ENCODE results near the gene ZNF662. TPM values are rescaled to one million over a fixed set of nuclear protein-coding genes. Genes with fewer than 3 reads are reported as not detected.

The ZNF662 gene
- total and polyA plus RNA-seq, 9 donors = 10.5 to 19.8 (median 14.8) TPM

- no peaks in the 10 kb centered on the region for H3K9me3 ChIP-seq (replicated peaks; ENCODE audit: control insufficient read depth, low read depth, low read length)
- no peak for DNase-seq
- no CpG with 5 or more reads among the region's 1 CpG for WGBS (ENCODE audit: insufficient coverage)
- peaks cover 4% of the 10 kb centered on the region for H3K27me3 ChIP-seq (ENCODE audit: control insufficient read depth, insufficient read depth, low read length)
- no peaks in the 10 kb centered on the region for H3K36me3 ChIP-seq (ENCODE audit: control insufficient read depth, insufficient read depth, low read length)
- no peak overlapping the region for H3K27ac ChIP-seq (ENCODE audit: low read length)
- H3K4me3 ChIP-seq (ENCODE audit: low read length) = no peak overlapping the region
- peaks cover 2% of the 10 kb centered on the region for H3K4me1 ChIP-seq (ENCODE audit: control insufficient read depth, insufficient read depth, low read length)
Observed at GRCh38 chr3:42886294-42886822, 19.6 kb upstream of the ZNF662 start.

GRCh38 chr3:42887084-42887483 is 18.9 kb upstream of the ZNF662 start:
- 93% methylated on average over 2 of the region's 3 CpGs for WGBS (ENCODE audit: insufficient coverage)
- DNase-seq = no peak

GRCh38 chr3:42891042-42891441 is 14.9 kb upstream of the ZNF662 start:
- WGBS (ENCODE audit: insufficient coverage) = no CpG with 5 or more reads among the region's 2 CpGs
- no peak for DNase-seq
- H3K27me3 ChIP-seq (ENCODE audit: control insufficient read depth, insufficient read depth, low read length) = peaks cover 2% of the 10 kb centered on the region
- H3K27ac ChIP-seq (ENCODE audit: low read length) = no peak overlapping the region
- no peak overlapping the region for H3K4me3 ChIP-seq (ENCODE audit: low read length)
- no peaks in the 10 kb centered on the region for H3K4me1 ChIP-seq (ENCODE audit: control insufficient read depth, insufficient read depth, low read length)
- H3K9me3 ChIP-seq (replicated peaks; ENCODE audit: control insufficient read depth, low read depth, low read length) = no peaks in the 10 kb centered on the region
- no peaks in the 10 kb centered on the region for H3K36me3 ChIP-seq (ENCODE audit: control insufficient read depth, insufficient read depth, low read length)

More at GRCh38 chr3:42887084-42887483, 18.9 kb upstream of the ZNF662 start:
- peaks cover 4% of the 10 kb centered on the region for H3K27me3 ChIP-seq (ENCODE audit: control insufficient read depth, insufficient read depth, low read length)
- no peaks in the 10 kb centered on the region for H3K4me1 ChIP-seq (ENCODE audit: control insufficient read depth, insufficient read depth, low read length)
- H3K4me3 ChIP-seq (ENCODE audit: low read length) = no peak overlapping the region
- no peaks in the 10 kb centered on the region for H3K36me3 ChIP-seq (ENCODE audit: control insufficient read depth, insufficient read depth, low read length)
- H3K27ac ChIP-seq (ENCODE audit: low read length) = no peak overlapping the region
- no peaks in the 10 kb centered on the region for H3K9me3 ChIP-seq (replicated peaks; ENCODE audit: control insufficient read depth, low read depth, low read length)

GRCh38 chr3:42892169-42892568 is 13.8 kb upstream of the ZNF662 start:
- H3K27me3 ChIP-seq (ENCODE audit: control insufficient read depth, insufficient read depth, low read length) = peaks cover 2% of the 10 kb centered on the region
- no peaks in the 10 kb centered on the region for H3K4me1 ChIP-seq (ENCODE audit: control insufficient read depth, insufficient read depth, low read length)
- 86% methylated on average over 1 of the region's 1 CpG for WGBS (ENCODE audit: insufficient coverage)
- no peak for DNase-seq
- H3K9me3 ChIP-seq (replicated peaks; ENCODE audit: control insufficient read depth, low read depth, low read length) = no peaks in the 10 kb centered on the region
- H3K36me3 ChIP-seq (ENCODE audit: control insufficient read depth, insufficient read depth, low read length) = no peaks in the 10 kb centered on the region
- no peak overlapping the region for H3K4me3 ChIP-seq (ENCODE audit: low read length)
- H3K27ac ChIP-seq (ENCODE audit: low read length) = no peak overlapping the region

- Histone ChIP-seq H3K27me3 (ENCODE audit: control insufficient read depth, insufficient read depth, low read length) (no peaks in the 10 kb centered on the region), H3K27ac (ENCODE audit: low read length) (no peak overlapping the region), H3K9me3 (replicated peaks; ENCODE audit: control insufficient read depth, low read depth, low read length) (no peaks in the 10 kb centered on the region), H3K4me1 (ENCODE audit: control insufficient read depth, insufficient read depth, low read length) (no peaks in the 10 kb centered on the region), H3K4me3 (ENCODE audit: low read length) (no peak overlapping the region), H3K36me3 (ENCODE audit: control insufficient read depth, insufficient read depth, low read length) (no peaks in the 10 kb centered on the region)
- no peak for DNase-seq
- WGBS (ENCODE audit: insufficient coverage) = no CpG with 5 or more reads among the region's 1 CpG
Observed at GRCh38 chr3:42892807-42893206, 13.1 kb upstream of the ZNF662 start.

- no peak for DNase-seq
- Histone ChIP-seq H3K4me3 (ENCODE audit: low read length) (no peak overlapping the region), H3K27ac (ENCODE audit: low read length) (no peak overlapping the region), H3K36me3 (ENCODE audit: control insufficient read depth, insufficient read depth, low read length) (no peaks in the 10 kb centered on the region), H3K4me1 (ENCODE audit: control insufficient read depth, insufficient read depth, low read length) (no peaks in the 10 kb centered on the region), H3K27me3 (ENCODE audit: control insufficient read depth, insufficient read depth, low read length) (no peaks in the 10 kb centered on the region), H3K9me3 (replicated peaks; ENCODE audit: control insufficient read depth, low read depth, low read length) (no peaks in the 10 kb centered on the region)
- 80% methylated on average over 2 of the region's 3 CpGs for WGBS (ENCODE audit: insufficient coverage)
Observed at GRCh38 chr3:42894698-42895579, 11.0 kb upstream of the ZNF662 start.

GRCh38 chr3:42895580-42895868 is 10.4 kb upstream of the ZNF662 start:
- no peak for DNase-seq
- Histone ChIP-seq H3K4me1 (ENCODE audit: control insufficient read depth, insufficient read depth, low read length) (no peaks in the 10 kb centered on the region), H3K36me3 (ENCODE audit: control insufficient read depth, insufficient read depth, low read length) (no peaks in the 10 kb centered on the region), H3K4me3 (ENCODE audit: low read length) (no peak overlapping the region), H3K27ac (ENCODE audit: low read length) (no peak overlapping the region), H3K9me3 (replicated peaks; ENCODE audit: control insufficient read depth, low read depth, low read length) (no peaks in the 10 kb centered on the region), H3K27me3 (ENCODE audit: control insufficient read depth, insufficient read depth, low read length) (no peaks in the 10 kb centered on the region)

- Histone ChIP-seq H3K4me3 (ENCODE audit: low read length) (no peak overlapping the region), H3K9me3 (replicated peaks; ENCODE audit: control insufficient read depth, low read depth, low read length) (no peaks in the 10 kb centered on the region), H3K27ac (ENCODE audit: low read length) (no peak overlapping the region), H3K36me3 (ENCODE audit: control insufficient read depth, insufficient read depth, low read length) (no peaks in the 10 kb centered on the region), H3K4me1 (ENCODE audit: control insufficient read depth, insufficient read depth, low read length) (no peaks in the 10 kb centered on the region), H3K27me3 (ENCODE audit: control insufficient read depth, insufficient read depth, low read length) (no peaks in the 10 kb centered on the region)
- no peak for DNase-seq
Observed at GRCh38 chr3:42898896-42899675, 6.9 kb upstream of the ZNF662 start.

GRCh38 chr3:42900226-42901072 is 5.5 kb upstream of the ZNF662 start:
- WGBS (ENCODE audit: insufficient coverage) = 47% methylated on average over 4 of the region's 8 CpGs
- no peaks in the 10 kb centered on the region for H3K36me3 ChIP-seq (ENCODE audit: control insufficient read depth, insufficient read depth, low read length)
- no peak overlapping the region for H3K4me3 ChIP-seq (ENCODE audit: low read length)
- no peak for DNase-seq
- H3K27me3 ChIP-seq (ENCODE audit: control insufficient read depth, insufficient read depth, low read length) = no peaks in the 10 kb centered on the region
- H3K4me1 ChIP-seq (ENCODE audit: control insufficient read depth, insufficient read depth, low read length) = peaks cover 2% of the 10 kb centered on the region
- no peak overlapping the region for H3K27ac ChIP-seq (ENCODE audit: low read length)
- H3K9me3 ChIP-seq (replicated peaks; ENCODE audit: control insufficient read depth, low read depth, low read length) = no peaks in the 10 kb centered on the region

GRCh38 chr3:42901073-42901415 is 4.9 kb upstream of the ZNF662 start:
- H3K36me3 ChIP-seq (ENCODE audit: control insufficient read depth, insufficient read depth, low read length) = no peaks in the 10 kb centered on the region
- WGBS (ENCODE audit: insufficient coverage) = 90% methylated on average over 2 of the region's 3 CpGs
- no peak overlapping the region for H3K27ac ChIP-seq (ENCODE audit: low read length)
- peaks cover 5% of the 10 kb centered on the region for H3K4me1 ChIP-seq (ENCODE audit: control insufficient read depth, insufficient read depth, low read length)
- H3K4me3 ChIP-seq (ENCODE audit: low read length) = no peak overlapping the region
- H3K9me3 ChIP-seq (replicated peaks; ENCODE audit: control insufficient read depth, low read depth, low read length) = no peaks in the 10 kb centered on the region
- no peak for DNase-seq
- no peaks in the 10 kb centered on the region for H3K27me3 ChIP-seq (ENCODE audit: control insufficient read depth, insufficient read depth, low read length)

Measured in muscle of leg (tissue), 11 donors.